Hematopoietic multipotent progenitor cell (in vitro differentiated cells): Measurements from ENCODE around the gene PDGFA. TPM values are rescaled to one million over a fixed set of nuclear protein-coding genes. Genes with fewer than 3 reads are reported as not detected.

Source experiments
- DNase-seq, 3 donors: peaks; one replicate each; pipeline ENCODE4 v3.0.0-alpha.2; 2011 to 2015; ENCODE audit warnings: low read depth in 2 of 3, low spot score in 2 of 3
- total RNA-seq: library from RNA; depleted of rRNA; stranded (reverse); fragments of >200 nt; gene quantifications from one replicate; pipeline ENCODE4 v1.2.3, GENCODE V29; 2012

Gene PDGFA
- total RNA-seq, 1 donor, result 1.1 TPM

DNA sequence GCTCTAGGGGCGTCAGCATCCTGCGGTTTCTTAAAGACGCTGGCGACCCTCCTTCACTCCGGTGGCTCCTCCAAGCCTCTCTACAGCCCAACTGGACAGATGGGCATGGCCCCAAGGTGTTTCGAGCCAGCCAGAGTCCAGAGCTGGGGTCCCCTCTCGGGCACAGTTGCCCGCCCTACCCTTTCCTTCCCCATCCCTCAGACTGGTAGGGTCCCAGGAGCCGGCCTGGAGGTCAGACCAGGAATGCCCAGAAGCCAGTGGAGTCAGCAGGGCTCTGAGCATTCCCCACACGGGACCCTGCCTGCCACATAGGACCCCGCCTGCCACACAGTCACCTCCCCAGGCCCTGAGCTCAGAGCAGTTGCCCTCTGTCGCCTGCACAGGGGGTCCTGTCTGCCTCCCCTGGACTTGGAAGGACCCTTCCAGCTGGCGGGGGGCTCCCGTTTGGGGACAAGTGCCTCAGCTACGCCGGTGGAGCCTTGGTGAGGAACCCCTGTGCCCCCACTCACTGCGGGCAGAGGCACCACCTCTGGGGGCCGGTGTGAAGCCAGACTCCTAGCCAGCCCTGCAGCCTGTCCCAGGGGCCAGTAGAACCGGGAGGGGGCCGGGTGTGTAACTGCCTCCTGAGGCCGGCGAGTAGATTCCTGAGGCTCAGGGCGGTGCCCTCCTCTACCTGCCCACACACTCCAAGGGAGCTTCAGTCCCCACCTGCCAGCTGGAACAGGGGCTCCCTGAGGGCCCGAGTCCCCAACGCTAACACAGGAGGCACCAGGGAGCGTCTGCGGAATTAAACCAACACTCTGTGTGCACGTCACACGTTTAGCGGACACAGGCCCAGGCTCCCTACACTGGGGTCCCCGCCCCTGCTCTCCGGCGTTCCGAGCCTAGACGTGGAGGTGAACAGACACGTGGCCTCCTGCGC lies 19.4 kb upstream of the PDGFA start:
- DNase-seq, result no peak

DNA sequence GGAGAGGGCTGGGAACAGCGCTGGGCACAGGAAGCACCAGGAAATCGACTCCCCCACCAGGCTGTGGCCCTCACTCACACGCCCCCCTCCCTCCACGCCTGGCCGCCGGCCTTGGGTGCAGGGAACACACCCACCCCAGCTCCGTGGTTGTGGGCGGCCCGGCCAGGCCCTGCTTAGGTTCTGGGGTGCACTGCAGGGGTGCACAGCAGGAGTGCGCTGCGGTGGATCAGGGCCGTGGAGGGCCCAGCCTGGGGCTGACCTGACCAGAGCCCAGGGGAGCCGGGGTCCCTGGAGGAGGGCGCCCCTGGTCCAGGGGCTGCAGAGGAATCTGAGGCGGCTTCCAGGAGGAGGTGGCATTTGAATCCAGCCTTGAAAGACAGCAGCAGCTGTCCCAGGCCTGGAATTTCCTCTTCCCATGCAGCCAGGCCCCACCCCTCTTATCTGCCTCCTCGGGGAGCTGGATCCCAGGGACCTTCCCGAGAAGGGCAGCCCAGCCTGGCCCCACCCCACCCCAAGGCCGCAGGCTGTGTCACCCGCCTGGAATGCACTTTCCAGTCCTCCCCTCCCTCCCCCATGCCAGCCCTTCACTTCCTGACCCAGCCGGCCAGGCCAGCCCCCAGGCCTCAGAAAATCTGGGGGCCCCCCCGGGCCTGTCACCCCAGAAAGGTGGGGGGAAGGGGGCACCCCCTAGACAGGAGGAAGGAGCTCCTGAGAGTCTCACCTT lies 18.4 kb upstream of the PDGFA start:
- no peak for DNase-seq

GRCh38 chr7:536231-536630 lies 16.6 kb upstream of the PDGFA start:
- no peak for DNase-seq

- no peak for DNase-seq
Observed at GRCh38 chr7:534959-535358, 15.3 kb upstream of the PDGFA start.

- DNase-seq, result no peak
Observed at GRCh38 chr7:534075-534474, 14.4 kb upstream of the PDGFA start.

GRCh38 chr7:533266-533665 lies 13.6 kb upstream of the PDGFA start:
- no peak for DNase-seq

GRCh38 chr7:532379-533143 lies 12.9 kb upstream of the PDGFA start:
- no peak for DNase-seq

- no peak for DNase-seq
Observed at GRCh38 chr7:531777-532176, 12.1 kb upstream of the PDGFA start.

DNA sequence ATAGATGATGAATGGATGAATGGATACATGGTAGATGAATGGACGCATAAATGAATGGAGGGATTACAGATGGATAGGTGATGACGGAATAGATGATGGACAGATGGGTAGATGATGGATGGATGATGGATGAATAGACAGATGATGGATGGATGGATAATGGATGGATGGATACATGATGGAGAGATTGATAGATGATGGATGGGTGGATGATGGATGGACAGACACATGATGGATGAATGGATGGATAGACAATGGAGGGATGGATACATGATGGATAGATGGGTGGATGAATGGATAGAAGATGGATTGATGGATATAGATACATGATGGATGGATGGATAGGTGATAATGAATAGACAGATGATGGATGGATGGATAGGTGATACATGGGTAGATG lies 8.8 kb upstream of the PDGFA start:
- DNase-seq, result no peak

GRCh38 chr7:527723-528122 lies 8.1 kb upstream of the PDGFA start:
- DNase-seq, result no peak

DNA sequence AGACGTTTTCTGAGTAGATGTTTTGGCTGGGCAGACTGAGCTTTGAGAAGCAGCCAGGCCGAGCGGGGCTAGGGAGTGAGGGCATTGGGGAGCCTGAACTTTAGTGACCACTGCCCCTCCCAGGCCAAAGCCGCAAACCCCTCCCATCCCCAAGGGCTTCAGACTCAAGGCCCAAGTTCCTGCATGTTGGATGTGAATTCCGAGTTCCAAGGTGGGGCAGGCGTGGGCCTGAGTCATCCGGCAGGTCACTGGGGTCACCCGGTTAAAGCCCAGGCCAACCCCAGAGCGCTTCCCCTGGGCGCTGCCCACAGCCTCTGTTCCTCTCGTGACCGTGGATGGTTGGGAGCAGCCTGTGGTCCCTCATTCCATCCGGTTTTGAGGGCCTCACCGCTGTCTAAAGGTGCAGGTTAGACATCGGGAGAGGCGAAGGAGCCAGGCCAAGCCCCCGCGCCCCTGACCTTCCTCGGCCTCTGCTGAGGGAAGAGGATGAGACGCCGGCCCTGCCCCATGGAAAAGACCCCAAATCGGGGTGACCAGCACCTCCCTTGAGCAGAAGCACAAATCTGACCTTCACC lies 6.9 kb upstream of the PDGFA start:
- no peak for DNase-seq

GRCh38 chr7:525740-526139 lies 6.1 kb upstream of the PDGFA start:
- DNase-seq, result no peak

GRCh38 chr7:524800-525199 lies 5.2 kb upstream of the PDGFA start:
- no peak for DNase-seq

GRCh38 chr7:523347-524336 lies 4.0 kb upstream of the PDGFA start:
- no peak for DNase-seq

DNA sequence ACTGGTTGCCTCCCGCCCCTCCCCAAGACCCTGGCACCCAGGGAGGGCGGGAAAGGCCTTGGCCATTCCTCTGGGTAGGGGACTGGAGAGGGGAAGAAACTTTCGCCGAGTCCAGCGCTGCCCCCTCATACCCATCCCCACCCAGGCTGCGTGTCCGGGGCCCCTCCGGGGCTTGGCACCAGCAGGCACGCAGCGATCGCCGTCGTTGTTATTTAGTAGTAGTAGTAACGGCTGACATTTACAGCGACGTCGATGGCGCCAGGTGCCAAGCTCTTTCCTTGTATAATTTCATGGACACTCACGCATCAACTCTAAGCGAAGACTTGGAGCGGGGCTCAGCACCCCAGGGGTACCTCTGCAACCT lies 3.3 kb upstream of the PDGFA start:
- no peak for DNase-seq

DNA sequence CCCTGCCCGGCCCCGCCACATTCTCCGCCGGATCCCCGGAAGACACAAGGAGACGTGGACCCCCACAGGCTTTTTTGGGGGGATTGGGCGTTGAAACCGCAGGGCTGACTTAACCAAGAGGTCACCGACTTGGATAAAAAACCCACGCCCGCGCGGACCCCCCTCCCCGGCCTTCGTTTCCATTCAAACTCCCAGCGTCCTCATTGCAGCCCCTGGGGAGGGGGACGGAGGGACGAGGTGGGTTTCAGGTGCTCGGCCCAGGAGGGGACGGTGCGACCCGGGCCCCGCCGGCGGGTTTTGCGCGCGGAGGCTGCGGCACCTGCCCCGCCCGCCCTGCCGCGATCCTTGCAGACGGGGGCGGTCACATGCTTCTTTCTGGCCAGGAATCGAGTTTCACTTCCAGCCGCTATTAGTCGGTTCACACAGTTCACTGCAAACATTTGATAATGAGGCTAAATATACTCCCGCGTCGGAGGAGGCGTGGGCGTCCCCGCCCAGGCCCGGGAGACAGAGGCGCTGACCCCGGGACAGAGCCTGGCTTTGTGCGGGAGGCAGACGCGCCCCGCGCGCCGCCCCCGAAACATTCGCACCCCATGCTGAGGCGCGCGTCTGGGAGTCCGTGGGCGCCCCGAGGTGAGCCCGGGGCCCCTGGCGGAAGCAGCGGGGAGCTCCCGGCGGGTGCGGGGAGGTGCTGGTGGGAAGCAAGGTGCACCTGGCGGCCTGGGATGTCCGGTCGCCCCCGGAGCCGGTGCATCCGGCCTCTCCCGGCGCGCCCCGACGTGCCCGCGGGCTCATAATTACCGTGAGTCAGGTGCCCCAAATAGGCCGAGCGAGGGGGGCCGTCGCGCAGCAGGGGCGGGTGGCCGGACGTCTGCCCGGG lies 2.7 kb upstream of the PDGFA start:
- DNase-seq, result peak in 2 of 3 donors; percentile 57 to 63

- peak in 2 of 3 donors; percentile 64 to 72 for DNase-seq
Observed at GRCh38 chr7:521221-522070, 1.8 kb upstream of the PDGFA start.
